ENCODE data around the gene SNAPC4.

The SNAPC4 gene, protein sequence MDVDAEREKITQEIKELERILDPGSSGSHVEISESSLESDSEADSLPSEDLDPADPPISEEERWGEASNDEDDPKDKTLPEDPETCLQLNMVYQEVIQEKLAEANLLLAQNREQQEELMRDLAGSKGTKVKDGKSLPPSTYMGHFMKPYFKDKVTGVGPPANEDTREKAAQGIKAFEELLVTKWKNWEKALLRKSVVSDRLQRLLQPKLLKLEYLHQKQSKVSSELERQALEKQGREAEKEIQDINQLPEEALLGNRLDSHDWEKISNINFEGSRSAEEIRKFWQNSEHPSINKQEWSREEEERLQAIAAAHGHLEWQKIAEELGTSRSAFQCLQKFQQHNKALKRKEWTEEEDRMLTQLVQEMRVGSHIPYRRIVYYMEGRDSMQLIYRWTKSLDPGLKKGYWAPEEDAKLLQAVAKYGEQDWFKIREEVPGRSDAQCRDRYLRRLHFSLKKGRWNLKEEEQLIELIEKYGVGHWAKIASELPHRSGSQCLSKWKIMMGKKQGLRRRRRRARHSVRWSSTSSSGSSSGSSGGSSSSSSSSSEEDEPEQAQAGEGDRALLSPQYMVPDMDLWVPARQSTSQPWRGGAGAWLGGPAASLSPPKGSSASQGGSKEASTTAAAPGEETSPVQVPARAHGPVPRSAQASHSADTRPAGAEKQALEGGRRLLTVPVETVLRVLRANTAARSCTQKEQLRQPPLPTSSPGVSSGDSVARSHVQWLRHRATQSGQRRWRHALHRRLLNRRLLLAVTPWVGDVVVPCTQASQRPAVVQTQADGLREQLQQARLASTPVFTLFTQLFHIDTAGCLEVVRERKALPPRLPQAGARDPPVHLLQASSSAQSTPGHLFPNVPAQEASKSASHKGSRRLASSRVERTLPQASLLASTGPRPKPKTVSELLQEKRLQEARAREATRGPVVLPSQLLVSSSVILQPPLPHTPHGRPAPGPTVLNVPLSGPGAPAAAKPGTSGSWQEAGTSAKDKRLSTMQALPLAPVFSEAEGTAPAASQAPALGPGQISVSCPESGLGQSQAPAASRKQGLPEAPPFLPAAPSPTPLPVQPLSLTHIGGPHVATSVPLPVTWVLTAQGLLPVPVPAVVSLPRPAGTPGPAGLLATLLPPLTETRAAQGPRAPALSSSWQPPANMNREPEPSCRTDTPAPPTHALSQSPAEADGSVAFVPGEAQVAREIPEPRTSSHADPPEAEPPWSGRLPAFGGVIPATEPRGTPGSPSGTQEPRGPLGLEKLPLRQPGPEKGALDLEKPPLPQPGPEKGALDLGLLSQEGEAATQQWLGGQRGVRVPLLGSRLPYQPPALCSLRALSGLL (N-terminal part only)

GRCh38 chr9:136400038-136400834 is at the start of gene SNAPC4:
SNAPC4 (minus strand) TSS chr9:136400170; CDS start chr9:136398428, 1,742 bp downstream.
- peak; percentile 75 for DNase-seq (ENCODE audit: low spot score)

DNA sequence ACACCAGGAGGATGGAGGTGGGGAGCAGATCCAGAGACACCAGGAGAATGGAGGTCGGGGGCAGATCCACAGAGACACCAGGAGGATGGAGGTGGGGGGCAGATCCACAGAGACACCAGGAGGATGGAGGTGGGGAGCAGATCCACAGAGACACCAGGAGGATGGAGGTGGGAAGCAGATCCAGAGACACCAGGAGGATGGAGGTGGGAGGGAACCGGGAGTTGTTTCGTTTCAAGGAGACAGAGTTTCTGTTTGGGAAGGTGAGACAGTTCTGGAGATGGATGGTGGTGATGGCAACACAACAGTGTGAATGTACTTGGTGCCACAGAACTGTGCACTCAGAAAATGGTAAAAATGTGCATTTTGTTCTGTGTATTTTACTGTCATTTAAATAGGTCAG is 48.7 kb upstream of the SNAPC4 start:
- DNase-seq (ENCODE audit: low spot score), result no peak

DNA sequence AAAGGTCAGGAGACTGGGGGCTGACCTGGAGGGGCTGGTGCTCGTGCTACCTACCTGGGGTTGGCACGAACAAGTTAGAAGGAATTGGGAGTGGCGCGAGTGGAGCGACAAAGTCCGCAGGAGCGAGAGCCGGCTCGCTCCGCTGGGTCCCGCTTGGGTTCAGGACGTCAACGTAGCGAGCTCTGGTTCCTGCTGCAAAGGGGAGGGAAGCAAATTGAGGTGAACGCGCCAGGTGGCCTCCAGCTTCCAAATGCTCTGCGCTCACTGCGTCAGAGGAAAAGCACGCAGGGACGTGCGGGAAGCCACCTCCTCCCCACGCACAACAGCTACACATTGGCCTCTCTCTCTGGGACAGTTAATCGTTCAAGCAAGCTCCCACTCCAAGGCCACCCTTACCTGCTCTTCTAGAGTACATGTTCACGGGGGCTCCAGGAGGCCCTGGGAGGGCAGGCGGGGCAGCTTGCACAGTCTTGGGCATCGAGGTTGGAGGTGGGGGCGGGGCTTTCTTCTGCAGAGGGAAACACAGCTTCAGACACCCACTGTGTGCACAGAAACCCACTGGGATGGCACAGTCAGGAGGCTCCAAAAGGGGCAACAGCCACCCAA is 47.3 kb upstream of the SNAPC4 start:
- no peak for DNase-seq (ENCODE audit: low spot score)

- DNase-seq (ENCODE audit: low spot score), result no peak
Measured at GRCh38 chr9:136445799-136446198, 45.8 kb upstream of the SNAPC4 start.

DNA sequence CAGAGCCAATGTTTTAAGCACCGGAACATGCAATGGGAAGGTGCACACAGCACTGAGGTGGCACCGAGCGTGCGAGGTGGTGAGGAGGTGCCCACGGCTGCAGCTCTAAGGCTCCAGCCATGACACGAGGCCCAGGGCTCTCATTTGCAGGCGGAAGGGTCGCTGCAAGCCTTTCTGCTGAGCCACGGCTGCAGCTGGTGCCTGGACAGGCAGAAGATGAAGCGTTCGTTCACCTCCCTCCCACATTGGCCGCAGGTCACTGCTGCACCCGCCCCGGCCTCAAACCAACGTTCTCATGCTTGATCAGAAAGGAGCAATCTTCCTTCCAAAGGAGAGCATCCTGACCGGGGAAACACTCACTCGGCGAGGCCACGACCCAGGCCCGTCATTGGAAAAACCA is 44.1 kb upstream of the SNAPC4 start:
- DNase-seq (ENCODE audit: low spot score), result no peak

- DNase-seq (ENCODE audit: low spot score), result no peak
Measured at GRCh38 chr9:136443687-136444086, 43.7 kb upstream of the SNAPC4 start.

GRCh38 chr9:136443087-136443486 is 43.1 kb upstream of the SNAPC4 start:
- no peak for DNase-seq (ENCODE audit: low spot score)

DNA sequence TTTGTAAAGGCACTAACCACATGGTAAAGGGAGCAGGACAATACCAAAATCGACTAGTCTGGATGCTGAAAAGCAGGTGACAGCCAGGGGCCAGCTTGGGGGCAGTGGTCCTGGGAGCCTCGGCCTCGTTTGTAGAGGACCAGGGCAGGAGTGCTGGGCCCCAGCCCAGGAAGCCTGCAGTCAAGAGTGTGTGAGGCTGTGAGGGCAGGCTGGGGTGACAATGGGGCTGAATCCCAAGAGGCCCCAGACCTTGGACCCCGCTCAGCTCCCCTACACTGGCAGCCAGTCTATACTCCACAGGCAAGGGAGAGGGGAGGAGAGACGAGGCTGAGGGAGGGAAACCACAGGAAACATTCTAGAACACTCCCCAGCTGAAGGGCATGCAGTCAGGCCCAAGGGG is 42.3 kb upstream of the SNAPC4 start:
- no peak for DNase-seq (ENCODE audit: low spot score)

DNA sequence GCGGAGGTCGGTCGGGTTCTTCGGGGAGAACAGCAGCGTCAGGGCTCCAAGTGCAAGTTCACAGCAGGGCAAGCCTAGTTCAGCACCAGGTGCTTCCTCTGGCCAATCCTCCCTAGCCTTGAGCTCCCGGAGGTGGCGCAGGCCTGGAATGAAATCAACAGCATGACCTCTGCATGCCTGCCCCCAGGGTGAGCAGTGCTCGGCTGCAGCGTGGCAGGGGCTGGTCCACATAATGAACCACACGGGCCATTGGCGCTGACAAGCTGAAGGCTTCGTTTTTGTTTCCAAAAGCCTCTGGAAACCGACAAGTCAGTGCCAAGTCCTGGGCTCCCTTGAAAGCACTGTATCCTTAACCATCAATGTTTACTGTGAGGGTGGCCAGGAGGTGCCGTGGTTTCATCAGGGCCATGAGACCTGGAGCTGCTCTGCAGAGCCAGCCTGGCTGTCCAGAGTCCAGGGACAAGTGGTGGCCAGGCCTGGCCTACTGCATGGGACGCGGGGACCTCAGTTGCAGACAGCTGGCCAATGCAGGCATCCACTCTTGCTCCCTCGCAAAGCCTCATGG is 41.8 kb upstream of the SNAPC4 start:
- DNase-seq (ENCODE audit: low spot score), result no peak

DNA sequence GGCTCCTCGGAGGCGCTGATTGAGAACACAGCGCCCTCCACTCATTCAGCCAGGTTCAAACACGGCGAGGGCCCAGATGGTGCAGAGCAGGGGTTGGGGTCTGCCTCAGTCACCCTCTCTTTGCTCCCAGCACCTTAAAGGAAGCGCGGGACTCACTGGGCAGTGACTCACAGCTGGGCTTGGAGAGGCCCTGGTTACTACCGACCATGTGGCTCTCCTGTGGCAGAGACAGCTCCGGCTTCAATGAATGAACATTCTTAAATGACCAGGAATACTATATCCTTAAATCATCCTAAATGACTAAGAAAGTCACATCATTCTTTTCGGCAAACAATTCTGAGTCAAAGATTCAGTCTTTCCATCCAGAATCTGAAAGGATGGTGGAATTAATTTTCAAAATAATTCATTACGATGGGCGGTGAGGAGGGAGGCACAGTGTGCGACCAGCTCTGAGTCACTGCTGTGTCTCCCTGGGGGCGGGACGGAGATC is 41.3 kb upstream of the SNAPC4 start:
- DNase-seq (ENCODE audit: low spot score), result no peak

GRCh38 chr9:136439481-136440408 is 39.8 kb upstream of the SNAPC4 start, which contains the start of gene INPP5E:
INPP5E (minus strand) TSS chr9:136439845; CDS start chr9:136439419, 426 bp downstream.
- peak; percentile 50 for DNase-seq (ENCODE audit: low spot score)

GRCh38 chr9:136438548-136439480 is 38.8 kb upstream of the SNAPC4 start:
- DNase-seq (ENCODE audit: low spot score), result no peak

GRCh38 chr9:136437839-136438547 is 38.0 kb upstream of the SNAPC4 start:
- DNase-seq (ENCODE audit: low spot score), result no peak

GRCh38 chr9:136437430-136437829 is 37.5 kb upstream of the SNAPC4 start:
- DNase-seq (ENCODE audit: low spot score), result no peak

GRCh38 chr9:136436055-136436634 is 36.2 kb upstream of the SNAPC4 start:
- no peak for DNase-seq (ENCODE audit: low spot score)

GRCh38 chr9:136434580-136435169 is 34.7 kb upstream of the SNAPC4 start:
- no peak for DNase-seq (ENCODE audit: low spot score)

Measured in globus pallidus (tissue), 1 donor.